ENCODE results near the gene MYRIP. TPM values are rescaled to one million over a fixed set of nuclear protein-coding genes. Genes with fewer than 3 reads are reported as not detected.
A peak's percentile ranks its signal among the peaks of the same experiment; 100 is the strongest.
"Not testable (repeated sequence)": the region's sequence is repeated elsewhere in the genome, so short reads cannot be mapped to it uniquely, and the experiment has no call there.

MYRIP gene
- polyA plus RNA-seq, 1 experiment = 0.06 TPM

- POLR2A ChIA-PET = no interaction called here
- CTCF ChIA-PET = interaction anchor here (1.0 to 1.6 kb wide), 2 partner anchors 9 to 12 kb away, joined by 3 to 5 read pairs; no protein-coding TSS in a partner anchor
- H3K27me3 ChIP-seq (ENCODE audit: control insufficient read depth, insufficient read depth, low read length) = no peaks in the 10 kb centered on the region
- H3K4me3 ChIP-seq (ENCODE audit: low read depth, low read length) = no peak overlapping the region
- no peak for TF ChIP-seq CTCF (IDR thresholded peaks at IDR 0.05; ENCODE audit: insufficient read depth, low read depth, low read length)
- DNase-seq (ENCODE audit: low read depth) = no peak
- no peaks in the 10 kb centered on the region for H3K36me3 ChIP-seq (ENCODE audit: control insufficient read depth, insufficient read depth, low read length)
Observed at GRCh38 chr3:40068636-40069035, 259.2 kb downstream of the MYRIP start.

- no peak for TF ChIP-seq CTCF (IDR thresholded peaks at IDR 0.05; ENCODE audit: insufficient read depth, low read depth, low read length)
- no peaks in the 10 kb centered on the region for H3K36me3 ChIP-seq (ENCODE audit: control insufficient read depth, insufficient read depth, low read length)
- ChIA-PET CTCF (no interaction called here), POLR2A (no interaction called here)
- no peak overlapping the region for H3K4me3 ChIP-seq (ENCODE audit: low read depth, low read length)
- no peak for DNase-seq (ENCODE audit: low read depth)
- no peaks in the 10 kb centered on the region for H3K27me3 ChIP-seq (ENCODE audit: control insufficient read depth, insufficient read depth, low read length)
Observed at GRCh38 chr3:40070816-40071215, 261.4 kb downstream of the MYRIP start.

GRCh38 chr3:40071683-40072238 is 262.4 kb downstream of the MYRIP start:
- CTCF ChIA-PET = no interaction called here
- TF ChIP-seq CTCF (IDR thresholded peaks at IDR 0.05; ENCODE audit: insufficient read depth, low read depth, low read length) = no peak
- POLR2A ChIA-PET = no interaction called here

GRCh38 chr3:40073310-40074007 is 264.1 kb downstream of the MYRIP start:
- TF ChIP-seq CTCF (IDR thresholded peaks at IDR 0.05; ENCODE audit: insufficient read depth, low read depth, low read length) = peak; percentile 21; the same call in 1 of the 2 replicates
- ChIA-PET POLR2A (no interaction called here), CTCF (interaction anchor here (0.7 kb wide), 1 partner anchor 1101 kb away, joined by 3 read pairs; no protein-coding TSS in a partner anchor)

More at GRCh38 chr3:40071683-40072238, 262.4 kb downstream of the MYRIP start:
- no peak for DNase-seq (ENCODE audit: low read depth)
- Histone ChIP-seq H3K27me3 (ENCODE audit: control insufficient read depth, insufficient read depth, low read length) (no peaks in the 10 kb centered on the region), H3K4me3 (ENCODE audit: low read depth, low read length) (no peak overlapping the region), H3K36me3 (ENCODE audit: control insufficient read depth, insufficient read depth, low read length) (no peaks in the 10 kb centered on the region)

GRCh38 chr3:40077139-40077538 is 267.7 kb downstream of the MYRIP start:
- CTCF ChIA-PET = interaction anchor here (1.0 to 1.6 kb wide), 2 partner anchors 8 to 20 kb away, joined by 3 read pairs; no protein-coding TSS in a partner anchor
- H3K36me3 ChIP-seq (ENCODE audit: control insufficient read depth, insufficient read depth, low read length); H3K4me3 ChIP-seq (ENCODE audit: low read depth, low read length); POLR2A ChIA-PET; H3K27me3 ChIP-seq (ENCODE audit: control insufficient read depth, insufficient read depth, low read length); DNase-seq (ENCODE audit: low read depth): not testable (repeated sequence)

More at GRCh38 chr3:40073310-40074007, 264.1 kb downstream of the MYRIP start:
- no peaks in the 10 kb centered on the region for H3K36me3 ChIP-seq (ENCODE audit: control insufficient read depth, insufficient read depth, low read length)
- no peak for DNase-seq (ENCODE audit: low read depth)
- no peaks in the 10 kb centered on the region for H3K27me3 ChIP-seq (ENCODE audit: control insufficient read depth, insufficient read depth, low read length)
- H3K4me3 ChIP-seq (ENCODE audit: low read depth, low read length) = no peak overlapping the region

- CTCF ChIA-PET = interaction anchor here (1.6 kb wide), 1 partner anchor 9 kb away, joined by 3 read pairs; no protein-coding TSS in a partner anchor
- H3K4me3 ChIP-seq (ENCODE audit: low read depth, low read length); DNase-seq (ENCODE audit: low read depth); POLR2A ChIA-PET; H3K36me3 ChIP-seq (ENCODE audit: control insufficient read depth, insufficient read depth, low read length); H3K27me3 ChIP-seq (ENCODE audit: control insufficient read depth, insufficient read depth, low read length): not testable (repeated sequence)
Observed at GRCh38 chr3:40077828-40078492, 268.6 kb downstream of the MYRIP start.

Data from BJ (cell line).